ENCODE measurements around the gene SLC22A31. TPM values are rescaled to one million over a fixed set of nuclear protein-coding genes. Genes with fewer than 3 reads are reported as not detected.

The SLC22A31 gene
- total and polyA plus RNA-seq, 12 donors: 0.20 to 0.36 TPM; not detected in 10

DNA sequence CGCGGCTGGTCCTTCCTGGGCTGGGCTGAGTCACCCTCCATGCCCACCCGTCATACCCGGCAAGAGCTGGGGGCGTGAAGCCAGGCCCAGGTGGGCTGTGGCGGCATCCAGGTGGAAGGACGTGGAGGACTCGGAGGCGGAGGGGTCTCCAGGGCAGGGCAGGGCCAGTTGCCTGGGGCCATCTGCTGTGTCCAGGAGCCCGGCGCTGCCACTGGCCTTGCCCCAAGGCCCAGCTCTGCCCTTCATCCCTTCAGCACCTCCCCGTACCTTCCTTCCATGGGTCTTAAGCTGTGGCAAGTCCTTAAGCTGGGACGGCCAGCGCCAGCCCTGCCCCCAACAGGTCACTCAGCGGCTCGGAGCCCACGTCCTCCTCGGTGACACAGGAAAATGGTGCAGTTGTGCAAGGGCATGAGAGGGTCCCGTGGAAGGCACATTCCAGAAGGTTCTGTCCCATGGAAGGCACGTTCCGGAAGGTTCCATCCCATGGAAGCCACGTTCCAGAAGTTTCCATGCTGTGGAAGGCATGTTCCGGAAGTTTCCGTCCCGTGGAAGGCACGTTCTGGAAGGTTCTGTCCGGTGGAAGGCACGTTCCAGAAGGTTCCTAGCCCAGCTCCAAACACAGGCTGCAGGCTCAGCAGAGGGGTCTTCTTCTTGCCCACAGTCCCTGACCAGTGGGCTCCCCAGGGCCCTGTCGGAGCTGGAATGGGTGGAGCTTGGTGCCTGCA is 39.2 kb downstream of the SLC22A31 start:
- DNase-seq (no peak), ATAC-seq (no peak)
- H3K27me3 ChIP-seq: peaks cover 0 to 26% (median 0%) of the 10 kb centered on the region in 7 donors
- TF ChIP-seq, protein P1, sequence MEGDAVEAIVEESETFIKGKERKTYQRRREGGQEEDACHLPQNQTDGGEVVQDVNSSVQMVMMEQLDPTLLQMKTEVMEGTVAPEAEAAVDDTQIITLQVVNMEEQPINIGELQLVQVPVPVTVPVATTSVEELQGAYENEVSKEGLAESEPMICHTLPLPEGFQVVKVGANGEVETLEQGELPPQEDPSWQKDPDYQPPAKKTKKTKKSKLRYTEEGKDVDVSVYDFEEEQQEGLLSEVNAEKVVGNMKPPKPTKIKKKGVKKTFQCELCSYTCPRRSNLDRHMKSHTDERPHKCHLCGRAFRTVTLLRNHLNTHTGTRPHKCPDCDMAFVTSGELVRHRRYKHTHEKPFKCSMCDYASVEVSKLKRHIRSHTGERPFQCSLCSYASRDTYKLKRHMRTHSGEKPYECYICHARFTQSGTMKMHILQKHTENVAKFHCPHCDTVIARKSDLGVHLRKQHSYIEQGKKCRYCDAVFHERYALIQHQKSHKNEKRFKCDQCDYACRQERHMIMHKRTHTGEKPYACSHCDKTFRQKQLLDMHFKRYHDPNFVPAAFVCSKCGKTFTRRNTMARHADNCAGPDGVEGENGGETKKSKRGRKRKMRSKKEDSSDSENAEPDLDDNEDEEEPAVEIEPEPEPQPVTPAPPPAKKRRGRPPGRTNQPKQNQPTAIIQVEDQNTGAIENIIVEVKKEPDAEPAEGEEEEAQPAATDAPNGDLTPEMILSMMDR (IDR thresholded peaks at IDR 0.05): no peak
- no peak overlapping the region for H3K4me3 ChIP-seq
- no peak overlapping the region for H3K27ac ChIP-seq
- intact Hi-C loops (cut with DNase I): loop anchor here in 6 of 10 donors (5.0 to 10.0 kb wide), 5 partner anchors 216 to 716 kb away; partner anchors contain the start of gene APRT (in 3 of the 6)
- WGBS, 2 donors: 88 to 91% methylated on average over 29 of the region's 29 CpGs
- peaks cover 4 to 11% (median 10%) of the 10 kb centered on the region in 9 donors for H3K4me1 ChIP-seq
- no peaks in the 10 kb centered on the region for H3K36me3 ChIP-seq
- no peaks in the 10 kb centered on the region for H3K9me3 ChIP-seq

DNA sequence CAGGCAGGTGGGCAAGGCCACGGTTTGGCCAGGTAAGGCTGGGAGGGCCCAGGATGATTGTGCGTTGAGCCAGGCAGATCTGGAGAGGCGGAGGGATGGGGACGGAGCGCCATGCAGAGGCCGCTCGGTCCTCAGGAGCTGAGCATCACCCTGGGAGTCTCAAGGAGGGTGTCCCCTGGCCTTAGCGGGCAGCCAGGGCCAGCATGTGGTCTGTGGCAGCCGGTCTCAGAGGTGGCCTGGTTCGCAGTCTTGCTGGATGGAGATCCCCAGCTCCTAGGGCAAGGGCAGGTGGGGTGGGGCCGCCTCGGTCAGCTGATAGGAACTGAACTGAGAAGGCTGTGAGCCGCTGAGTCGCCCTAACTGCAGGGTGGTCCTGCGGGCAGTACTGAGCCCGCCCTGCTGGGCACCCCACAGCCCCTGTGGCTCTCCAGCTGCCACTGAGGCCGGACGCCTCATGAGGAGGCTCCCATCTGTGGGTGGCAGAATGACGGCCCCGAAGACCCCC is 40.4 kb downstream of the SLC22A31 start:
- peaks cover 0 to 19% (median 0%) of the 10 kb centered on the region in 7 donors for H3K27me3 ChIP-seq
- intact Hi-C loops (cut with DNase I): loop anchor here in 6 of 10 donors (5.0 to 10.0 kb wide), 5 partner anchors 215 to 715 kb away; partner anchors contain the start of gene APRT (in 4 of the 6)
- DNase-seq (no peak), ATAC-seq (no peak)
- no peak overlapping the region for H3K27ac ChIP-seq
- H3K9me3 ChIP-seq: no peaks in the 10 kb centered on the region
- no peak overlapping the region for H3K4me3 ChIP-seq
- no peaks in the 10 kb centered on the region for H3K36me3 ChIP-seq
- TF ChIP-seq, protein P1 (IDR thresholded peaks at IDR 0.05): no peak
- 89 to 91% methylated on average over 20 of the region's 20 CpGs for WGBS, 2 donors
- peaks cover 12 to 24% (median 22%) of the 10 kb centered on the region in 9 donors for H3K4me1 ChIP-seq

DNA sequence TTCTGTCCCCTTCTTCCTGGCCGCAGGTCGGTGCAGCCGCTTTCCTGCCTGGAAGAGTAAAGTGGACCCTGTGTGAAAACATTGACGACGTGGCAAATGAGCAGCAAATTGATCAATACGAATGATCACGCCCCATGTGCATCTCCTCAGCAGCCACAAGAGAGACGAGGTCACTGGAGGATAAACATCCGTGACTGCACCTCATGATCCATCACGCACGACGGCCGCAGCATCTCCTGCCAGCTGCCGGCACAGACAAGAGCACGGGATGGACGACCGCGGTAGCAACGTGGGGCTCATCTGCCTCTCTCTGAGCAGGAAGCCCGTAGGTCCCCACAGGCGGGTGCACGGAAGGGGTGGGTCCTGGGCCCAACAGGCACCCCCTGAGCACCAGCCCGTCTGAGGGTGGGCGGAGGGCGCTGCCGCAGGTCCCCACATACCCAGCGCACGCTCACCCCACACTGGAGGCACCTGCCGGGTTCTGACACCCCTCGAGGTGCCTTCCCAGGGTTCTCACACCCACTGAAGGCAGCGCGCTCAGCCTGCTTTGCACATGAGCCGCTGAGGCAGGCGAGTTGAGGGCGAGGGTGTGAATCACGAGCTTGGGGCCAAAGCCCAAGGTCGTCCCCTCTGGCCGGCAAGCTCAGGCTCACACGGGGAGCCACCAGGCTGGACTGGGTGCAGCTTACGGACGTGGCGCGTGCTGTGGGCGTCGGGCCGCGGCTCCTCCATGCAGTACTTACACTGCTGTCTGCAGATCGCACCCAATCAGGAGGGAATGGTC is 41.1 kb downstream of the SLC22A31 start:
- DNase-seq (no peak), ATAC-seq (no peak)
- intact Hi-C loops (cut with DNase I): loop anchor here in 1 of 10 donors (10.0 kb wide), 1 partner anchor 344 kb away; the partner anchor contains the start of gene APRT
- Histone ChIP-seq H3K4me3 (no peak overlapping the region), H3K27me3 (peaks cover 0 to 12% (median 0%) of the 10 kb centered on the region in 7 donors), H3K4me1 (peaks cover 17 to 30% (median 28%) of the 10 kb centered on the region in 9 donors), H3K27ac (no peak overlapping the region), H3K9me3 (no peaks in the 10 kb centered on the region), H3K36me3 (no peaks in the 10 kb centered on the region)
- TF ChIP-seq, protein P1 (IDR thresholded peaks at IDR 0.05): no peak
- 89% methylated on average over 48 of the region's 48 CpGs for WGBS, 2 donors

DNA sequence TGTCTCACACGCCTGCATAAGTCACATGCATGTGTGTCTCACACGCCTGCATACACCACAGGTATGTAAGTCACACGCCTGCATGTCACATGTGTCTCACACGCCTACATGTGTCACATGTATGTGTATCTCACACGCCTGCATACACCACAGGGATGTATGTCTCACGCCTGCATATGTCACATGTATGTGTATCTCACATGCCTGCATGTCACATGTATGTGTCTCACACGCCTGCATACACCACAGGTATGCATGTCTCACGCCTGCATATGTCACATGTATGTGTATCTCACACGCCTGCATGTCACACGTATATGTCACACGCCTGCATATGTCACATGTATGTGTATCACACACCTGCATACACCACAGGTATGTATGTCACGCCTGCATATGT is 42.6 kb downstream of the SLC22A31 start:
- no peaks in the 10 kb centered on the region for H3K9me3 ChIP-seq
- TF ChIP-seq, protein P1 (IDR thresholded peaks at IDR 0.05): no peak
- WGBS, 2 donors: 92 to 96% methylated on average over 12 of the region's 12 CpGs
- DNase-seq: no peak
- no peak overlapping the region for H3K4me3 ChIP-seq
- no peak overlapping the region for H3K27ac ChIP-seq
- intact Hi-C loops (cut with DNase I): loop anchor here in 1 of 10 donors (10.0 kb wide), 1 partner anchor 343 kb away; the partner anchor contains the start of gene APRT
- peaks cover 17 to 30% (median 28%) of the 10 kb centered on the region in 9 donors for H3K4me1 ChIP-seq
- peaks cover 0 to 9% (median 0%) of the 10 kb centered on the region in 7 donors for H3K27me3 ChIP-seq
- ATAC-seq: no peak
- H3K36me3 ChIP-seq: no peaks in the 10 kb centered on the region
